ENCODE results near the gene TANGO2. TPM values are rescaled to one million over a fixed set of nuclear protein-coding genes. Genes with fewer than 3 reads are reported as not detected.

Gene TANGO2
- total and polyA plus RNA-seq, 9 of the 15 experiments (the other 6 are each of a cell fraction or from before 2014, with no cell fraction given): 15.5 to 94.9 (median 70.1) TPM

DNA sequence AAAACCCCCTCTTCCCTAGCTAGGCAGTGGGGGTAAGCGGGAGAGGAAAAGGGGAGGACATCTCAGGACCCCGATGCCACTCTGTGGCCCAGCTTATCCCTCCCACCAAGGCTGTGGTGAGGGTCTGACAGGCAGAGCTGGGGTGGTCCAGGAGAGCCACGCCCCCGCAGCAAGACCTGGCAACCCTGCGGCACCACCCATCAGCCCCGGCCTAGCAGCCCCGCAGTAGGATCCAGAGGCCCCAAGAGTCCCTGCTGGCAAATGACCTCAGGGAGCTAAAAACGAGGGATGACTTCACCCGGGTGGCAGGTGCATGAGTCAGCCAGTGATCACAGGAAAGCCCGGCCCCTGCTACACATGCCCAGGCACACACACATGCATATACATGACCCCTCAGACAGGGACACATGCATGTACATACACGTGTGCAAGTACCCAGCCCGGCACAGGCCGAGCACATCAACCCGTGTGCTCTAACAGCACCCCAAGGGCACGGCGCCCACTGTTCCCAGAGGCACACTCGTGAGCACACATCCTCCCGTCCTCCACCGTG lies 36.6 kb upstream of the TANGO2 start:
- BruUV-seq (replicated peaks): no TSS peak
- TF ChIP-seq PTBP1 (IDR thresholded peaks at IDR 0.05; ENCODE audit: low read depth, low read length): 0 out of 2 replicates have a peak, but pooled peaks have one; percentile 21
- 0 out of 2 replicates have a peak, but pooled peaks have one; percentile 2 for TF ChIP-seq HDAC8 (tag; IDR thresholded peaks at IDR 0.05)
- peak; percentile 68 to 75 for TF ChIP-seq NRF1 (conservative IDR thresholded peaks at IDR 0.05 in 1 of 2, IDR thresholded peaks at IDR 0.05 in 1 of 2)
- TF ChIP-seq, protein P1, sequence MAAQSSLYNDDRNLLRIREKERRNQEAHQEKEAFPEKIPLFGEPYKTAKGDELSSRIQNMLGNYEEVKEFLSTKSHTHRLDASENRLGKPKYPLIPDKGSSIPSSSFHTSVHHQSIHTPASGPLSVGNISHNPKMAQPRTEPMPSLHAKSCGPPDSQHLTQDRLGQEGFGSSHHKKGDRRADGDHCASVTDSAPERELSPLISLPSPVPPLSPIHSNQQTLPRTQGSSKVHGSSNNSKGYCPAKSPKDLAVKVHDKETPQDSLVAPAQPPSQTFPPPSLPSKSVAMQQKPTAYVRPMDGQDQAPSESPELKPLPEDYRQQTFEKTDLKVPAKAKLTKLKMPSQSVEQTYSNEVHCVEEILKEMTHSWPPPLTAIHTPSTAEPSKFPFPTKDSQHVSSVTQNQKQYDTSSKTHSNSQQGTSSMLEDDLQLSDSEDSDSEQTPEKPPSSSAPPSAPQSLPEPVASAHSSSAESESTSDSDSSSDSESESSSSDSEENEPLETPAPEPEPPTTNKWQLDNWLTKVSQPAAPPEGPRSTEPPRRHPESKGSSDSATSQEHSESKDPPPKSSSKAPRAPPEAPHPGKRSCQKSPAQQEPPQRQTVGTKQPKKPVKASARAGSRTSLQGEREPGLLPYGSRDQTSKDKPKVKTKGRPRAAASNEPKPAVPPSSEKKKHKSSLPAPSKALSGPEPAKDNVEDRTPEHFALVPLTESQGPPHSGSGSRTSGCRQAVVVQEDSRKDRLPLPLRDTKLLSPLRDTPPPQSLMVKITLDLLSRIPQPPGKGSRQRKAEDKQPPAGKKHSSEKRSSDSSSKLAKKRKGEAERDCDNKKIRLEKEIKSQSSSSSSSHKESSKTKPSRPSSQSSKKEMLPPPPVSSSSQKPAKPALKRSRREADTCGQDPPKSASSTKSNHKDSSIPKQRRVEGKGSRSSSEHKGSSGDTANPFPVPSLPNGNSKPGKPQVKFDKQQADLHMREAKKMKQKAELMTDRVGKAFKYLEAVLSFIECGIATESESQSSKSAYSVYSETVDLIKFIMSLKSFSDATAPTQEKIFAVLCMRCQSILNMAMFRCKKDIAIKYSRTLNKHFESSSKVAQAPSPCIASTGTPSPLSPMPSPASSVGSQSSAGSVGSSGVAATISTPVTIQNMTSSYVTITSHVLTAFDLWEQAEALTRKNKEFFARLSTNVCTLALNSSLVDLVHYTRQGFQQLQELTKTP (IDR thresholded peaks at IDR 0.05; ENCODE audit: low read depth in 1 of 2, partially characterized antibody in 2 of 2): peak in 1 of 2 experiments; percentile 59
- TF ChIP-seq MEF2A (IDR thresholded peaks at IDR 0.05; ENCODE audit: control insufficient read depth, low read depth, low read length): peak; percentile 99
- TF ChIP-seq WHSC1 (IDR thresholded peaks at IDR 0.05; ENCODE audit: low read length): no peak
- TF ChIP-seq, protein P2, sequence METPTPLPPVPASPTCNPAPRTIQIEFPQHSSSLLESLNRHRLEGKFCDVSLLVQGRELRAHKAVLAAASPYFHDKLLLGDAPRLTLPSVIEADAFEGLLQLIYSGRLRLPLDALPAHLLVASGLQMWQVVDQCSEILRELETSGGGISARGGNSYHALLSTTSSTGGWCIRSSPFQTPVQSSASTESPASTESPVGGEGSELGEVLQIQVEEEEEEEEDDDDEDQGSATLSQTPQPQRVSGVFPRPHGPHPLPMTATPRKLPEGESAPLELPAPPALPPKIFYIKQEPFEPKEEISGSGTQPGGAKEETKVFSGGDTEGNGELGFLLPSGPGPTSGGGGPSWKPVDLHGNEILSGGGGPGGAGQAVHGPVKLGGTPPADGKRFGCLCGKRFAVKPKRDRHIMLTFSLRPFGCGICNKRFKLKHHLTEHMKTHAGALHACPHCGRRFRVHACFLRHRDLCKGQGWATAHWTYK (CRISPR knock-in tag; IDR thresholded peaks at IDR 0.05): peak; percentile 31; the same call in 1 of the 2 replicates
- TF ChIP-seq, protein P3, sequence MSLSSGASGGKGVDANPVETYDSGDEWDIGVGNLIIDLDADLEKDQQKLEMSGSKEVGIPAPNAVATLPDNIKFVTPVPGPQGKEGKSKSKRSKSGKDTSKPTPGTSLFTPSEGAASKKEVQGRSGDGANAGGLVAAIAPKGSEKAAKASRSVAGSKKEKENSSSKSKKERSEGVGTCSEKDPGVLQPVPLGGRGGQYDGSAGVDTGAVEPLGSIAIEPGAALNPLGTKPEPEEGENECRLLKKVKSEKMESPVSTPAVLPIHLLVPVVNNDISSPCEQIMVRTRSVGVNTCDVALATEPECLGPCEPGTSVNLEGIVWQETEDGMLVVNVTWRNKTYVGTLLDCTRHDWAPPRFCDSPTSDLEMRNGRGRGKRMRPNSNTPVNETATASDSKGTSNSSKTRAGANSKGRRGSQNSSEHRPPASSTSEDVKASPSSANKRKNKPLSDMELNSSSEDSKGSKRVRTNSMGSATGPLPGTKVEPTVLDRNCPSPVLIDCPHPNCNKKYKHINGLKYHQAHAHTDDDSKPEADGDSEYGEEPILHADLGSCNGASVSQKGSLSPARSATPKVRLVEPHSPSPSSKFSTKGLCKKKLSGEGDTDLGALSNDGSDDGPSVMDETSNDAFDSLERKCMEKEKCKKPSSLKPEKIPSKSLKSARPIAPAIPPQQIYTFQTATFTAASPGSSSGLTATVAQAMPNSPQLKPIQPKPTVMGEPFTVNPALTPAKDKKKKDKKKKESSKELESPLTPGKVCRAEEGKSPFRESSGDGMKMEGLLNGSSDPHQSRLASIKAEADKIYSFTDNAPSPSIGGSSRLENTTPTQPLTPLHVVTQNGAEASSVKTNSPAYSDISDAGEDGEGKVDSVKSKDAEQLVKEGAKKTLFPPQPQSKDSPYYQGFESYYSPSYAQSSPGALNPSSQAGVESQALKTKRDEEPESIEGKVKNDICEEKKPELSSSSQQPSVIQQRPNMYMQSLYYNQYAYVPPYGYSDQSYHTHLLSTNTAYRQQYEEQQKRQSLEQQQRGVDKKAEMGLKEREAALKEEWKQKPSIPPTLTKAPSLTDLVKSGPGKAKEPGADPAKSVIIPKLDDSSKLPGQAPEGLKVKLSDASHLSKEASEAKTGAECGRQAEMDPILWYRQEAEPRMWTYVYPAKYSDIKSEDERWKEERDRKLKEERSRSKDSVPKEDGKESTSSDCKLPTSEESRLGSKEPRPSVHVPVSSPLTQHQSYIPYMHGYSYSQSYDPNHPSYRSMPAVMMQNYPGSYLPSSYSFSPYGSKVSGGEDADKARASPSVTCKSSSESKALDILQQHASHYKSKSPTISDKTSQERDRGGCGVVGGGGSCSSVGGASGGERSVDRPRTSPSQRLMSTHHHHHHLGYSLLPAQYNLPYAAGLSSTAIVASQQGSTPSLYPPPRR (CRISPR knock-in tag; IDR thresholded peaks at IDR 0.05; ENCODE audit: borderline replicate concordance): no peak
- TF ChIP-seq GATAD2A (IDR thresholded peaks at IDR 0.05): peak; percentile 32; the same call in 1 of the 2 replicates
- TF ChIP-seq JUND (IDR thresholded peaks at IDR 0.05; ENCODE audit: borderline replicate concordance, low read depth, low read length): peak; percentile 97
- TF ChIP-seq JUND (tag; IDR thresholded peaks at IDR 0.05; ENCODE audit: borderline replicate concordance, low read depth, low read length): peak; percentile 93; the same call in 2 of the 3 replicates

More for the DNA sequence above, 36.6 kb upstream of the TANGO2 start:
- DNase-seq (ENCODE audit: extremely low read depth in 1 of 4, low spot score in 3 of 4): peak in 3 of 4 experiments; percentile 67 to 73 (median 70)
- Histone ChIP-seq H4K20me1 (replicated peaks; ENCODE audit: control insufficient read depth, insufficient read depth, low read length) (peaks cover 56% of the 10 kb centered on the region), H3K79me2 (ENCODE audit: control insufficient read depth, insufficient read depth, low read length) (no peaks in the 10 kb centered on the region), H3K36me3 (ENCODE audit: control insufficient read depth, insufficient read depth, low read length) (peaks cover 21% of the 10 kb centered on the region; the same call in 2 of the 3 replicates), H3K9me1 (ENCODE audit: control insufficient read depth, insufficient read depth, low read length) (peaks cover 23% of the 10 kb centered on the region), H3K27ac (ENCODE audit: extremely low read depth, low read depth, low read length) (peak overlapping the region; percentile 2; the same call in 1 of the 3 replicates), H3K4me2 (ENCODE audit: insufficient read depth, low read length) (no peak overlapping the region), H3K4me3 (no peak overlapping the region), H3K9me3 (replicated peaks; ENCODE audit: control insufficient read depth, insufficient read depth, low read depth, low read length) (no peaks in the 10 kb centered on the region), H3K9ac (ENCODE audit: insufficient read depth in 1 of 2, low read depth in 2 of 2, low read length in 2 of 2) (peak overlapping the region; percentile 7 to 75; a peak in 3 of 4 replicates), H3K27me3 (ENCODE audit: control insufficient read depth in 2 of 2, insufficient read depth in 2 of 2, low read length in 2 of 2) (no peaks in the 10 kb centered on the region), H3K4me1 (replicated peaks in 1 of 2; ENCODE audit: control insufficient read depth in 2 of 2, insufficient read depth in 2 of 2, low read length in 2 of 2) (peaks cover 31 to 85% of the 10 kb centered on the region in 2 experiments), H2AFZ (ENCODE audit: low read depth, low read length) (no peak overlapping the region)
- CTCF ChIA-PET (ENCODE audit: low intra/inter-chr PET ratio): no interaction called here
- intact Hi-C loops (cut with micrococcal nuclease): no loop called here
- ATAC-seq: no peak
- in situ Hi-C loops (cut with MboI): no loop called here
- 50% methylated on average over 19 of the region's 19 CpGs for WGBS (ENCODE audit: insufficient coverage, low coverage, missing lambda C conversion rate)
- peak; percentile 51 for FAIRE-seq
- POLR2A ChIA-PET: interaction anchor here (0.6 to 5.7 kb wide), 15 partner anchors 11 to 261 kb away, joined by 3 to 56 read pairs (median 4); partner anchors contain the start of gene TBX1

Measured in K562 (cell line).